Measurements from ENCODE around the gene FGF2. TPM values are rescaled to one million over a fixed set of nuclear protein-coding genes. Genes with fewer than 3 reads are reported as not detected.

The FGF2 gene
- total RNA-seq, 4 donors from 2014 or later = 27.0 to 46.4 (median 32.1) TPM

- H3K4me3 ChIP-seq = no peak overlapping the region
Observed at GRCh38 chr4:122830426-122831095, 3.9 kb downstream of the FGF2 start.

GRCh38 chr4:122831515-122832196 lies 5.0 kb downstream of the FGF2 start:
- H3K4me3 ChIP-seq = no peak overlapping the region
- H3K27me3 ChIP-seq = no peaks in the 10 kb centered on the region
- H3K36me3 ChIP-seq = peaks cover 0 to 2% (median 0%) of the 10 kb centered on the region in 4 donors
- intact Hi-C loops (cut with DNase I) = no loop called here
- H3K9me3 ChIP-seq = no peaks in the 10 kb centered on the region
- H3K4me1 ChIP-seq = peaks cover 4 to 83% (median 81%) of the 10 kb centered on the region in 4 donors
- TF ChIP-seq CTCF (IDR thresholded peaks at IDR 0.05) = no peak
- no peak for TF ChIP-seq POLR2A (IDR thresholded peaks at IDR 0.05; ENCODE audit: low read depth)
- no peak for TF ChIP-seq POLR2AphosphoS5 (IDR thresholded peaks at IDR 0.05)
- 71% methylated on average over 6 of the region's 6 CpGs for WGBS
- no peak for DNase-seq (ENCODE audit: extremely low spot score)
- H3K27ac ChIP-seq (replicated peaks in 1 of 4) = peak overlapping the region in 3 of 4 donors; percentile 30 to 91 (median 56)

More at GRCh38 chr4:122830426-122831095, 3.9 kb downstream of the FGF2 start:
- WGBS = 56% methylated on average over 5 of the region's 5 CpGs
- H3K27ac ChIP-seq (replicated peaks in 1 of 4) = peak overlapping the region; percentile 11 to 91 (median 52)
- intact Hi-C loops (cut with DNase I) = no loop called here
- H3K36me3 ChIP-seq = peaks cover 0 to 2% (median 0%) of the 10 kb centered on the region in 4 donors
- peak; percentile 70 for DNase-seq (ENCODE audit: extremely low spot score)
- H3K27me3 ChIP-seq = no peaks in the 10 kb centered on the region
- H3K9me3 ChIP-seq = no peaks in the 10 kb centered on the region
- peaks cover 4 to 82% (median 78%) of the 10 kb centered on the region in 4 donors for H3K4me1 ChIP-seq
- TF ChIP-seq CTCF (IDR thresholded peaks at IDR 0.05) = no peak
- no peak for TF ChIP-seq POLR2AphosphoS5 (IDR thresholded peaks at IDR 0.05)

- WGBS = 85% methylated on average over 1 of the region's 1 CpG
- intact Hi-C loops (cut with DNase I) = no loop called here
- Histone ChIP-seq H3K4me3 (no peak overlapping the region), H3K36me3 (peaks cover 0 to 2% (median 0%) of the 10 kb centered on the region in 4 donors), H3K27ac (replicated peaks in 1 of 4) (peak overlapping the region in 1 of 4 donors; percentile 47), H3K4me1 (peaks cover 8 to 94% (median 91%) of the 10 kb centered on the region in 4 donors), H3K27me3 (no peaks in the 10 kb centered on the region), H3K9me3 (no peaks in the 10 kb centered on the region)
- TF ChIP-seq POLR2A (IDR thresholded peaks at IDR 0.05; ENCODE audit: low read depth) (no peak), EP300 (IDR thresholded peaks at IDR 0.05) (no peak), POLR2AphosphoS5 (IDR thresholded peaks at IDR 0.05) (no peak), CTCF (IDR thresholded peaks at IDR 0.05) (no peak)
- peak; percentile 29 for DNase-seq (ENCODE audit: extremely low spot score)
Observed at GRCh38 chr4:122832732-122833131, 6.1 kb downstream of the FGF2 start.

GRCh38 chr4:122833999-122834398 lies 7.4 kb downstream of the FGF2 start:
- H3K27me3 ChIP-seq = no peaks in the 10 kb centered on the region
- intact Hi-C loops (cut with DNase I) = no loop called here
- peak; percentile 42 for DNase-seq (ENCODE audit: extremely low spot score)
- no peak overlapping the region for H3K4me3 ChIP-seq
- H3K4me1 ChIP-seq = peaks cover 8 to 96% (median 93%) of the 10 kb centered on the region in 4 donors
- H3K27ac ChIP-seq (replicated peaks in 1 of 4) = peak overlapping the region in 3 of 4 donors; percentile 10 to 47 (median 33)
- no peaks in the 10 kb centered on the region for H3K9me3 ChIP-seq
- no peak for TF ChIP-seq EP300 (IDR thresholded peaks at IDR 0.05)
- TF ChIP-seq CTCF (IDR thresholded peaks at IDR 0.05) = no peak
- TF ChIP-seq POLR2AphosphoS5 (IDR thresholded peaks at IDR 0.05) = no peak
- no peak for TF ChIP-seq POLR2A (IDR thresholded peaks at IDR 0.05; ENCODE audit: low read depth)
- WGBS = 63% methylated on average over 4 of the region's 4 CpGs
- H3K36me3 ChIP-seq = peaks cover 0 to 2% (median 0%) of the 10 kb centered on the region in 4 donors
